ENCODE measurements around the gene PNCK.

Gene PNCK

GRCh38 chrX:153645921-153646488 lies 27.6 kb downstream of the PNCK start:
- Histone ChIP-seq H3K9ac (ENCODE audit: low read length) (no peak overlapping the region), H2AFZ (ENCODE audit: low read depth, low read length, severe bottlenecking) (no peak overlapping the region), H3K36me3 (ENCODE audit: low read length) (no peaks in the 10 kb centered on the region), H3K27me3 (ENCODE audit: low read length) (no peaks in the 10 kb centered on the region), H3K4me2 (ENCODE audit: low read depth, low read length, poor library complexity, severe bottlenecking) (no peak overlapping the region), H3F3A (ENCODE audit: insufficient read depth) (no peaks in the 10 kb centered on the region), H3K79me2 (ENCODE audit: insufficient read depth, low read length) (no peaks in the 10 kb centered on the region), H3K9me3 (ENCODE audit: insufficient read depth, low read length) (no peaks in the 10 kb centered on the region), H4K20me1 (ENCODE audit: low read depth, low read length) (no peaks in the 10 kb centered on the region), H3K4me3 (ENCODE audit: insufficient read depth, low read length, poor library complexity, severe bottlenecking) (no peak overlapping the region), H3K27ac (ENCODE audit: low read depth, low read length) (no peak overlapping the region), H3K9me2 (replicated peaks; ENCODE audit: insufficient read depth, low read length) (no peaks in the 10 kb centered on the region)
- TF ChIP-seq CTCF (IDR thresholded peaks at IDR 0.05; ENCODE audit: insufficient read depth, low read length, poor library complexity, severe bottlenecking) (no peak), EZH2phosphoT487 (conservative IDR thresholded peaks at IDR 0.05; ENCODE audit: low read length) (no peak)

DNA sequence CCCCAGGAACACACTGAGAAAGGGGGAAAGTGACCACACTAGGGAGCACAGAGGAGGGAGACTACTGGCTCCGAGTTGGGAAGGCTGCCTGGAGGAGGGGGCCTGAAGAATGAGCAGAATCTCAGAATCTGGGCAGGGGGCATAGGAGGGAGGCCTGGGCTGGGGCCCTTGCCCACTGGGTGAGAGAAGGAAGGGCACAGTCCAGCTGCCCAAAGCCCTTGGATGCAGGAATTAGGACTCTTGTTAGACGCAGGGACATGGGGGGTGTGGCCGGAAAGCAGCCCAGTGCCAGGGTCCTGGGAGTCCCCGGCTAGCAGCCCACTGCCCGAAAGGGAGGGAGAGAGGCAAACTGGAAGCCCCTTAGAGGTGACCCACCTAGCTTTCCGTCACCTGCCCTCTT lies 28.5 kb downstream of the PNCK start:
- H4K20me1 ChIP-seq (ENCODE audit: low read depth, low read length), result no peaks in the 10 kb centered on the region
- no peak for TF ChIP-seq EZH2phosphoT487 (conservative IDR thresholded peaks at IDR 0.05; ENCODE audit: low read length)
- TF ChIP-seq CTCF (IDR thresholded peaks at IDR 0.05; ENCODE audit: insufficient read depth, low read length, poor library complexity, severe bottlenecking), result no peak
- no peak overlapping the region for H3K27ac ChIP-seq (ENCODE audit: low read depth, low read length)
- H3F3A ChIP-seq (ENCODE audit: insufficient read depth), result no peaks in the 10 kb centered on the region
- H3K27me3 ChIP-seq (ENCODE audit: low read length), result no peaks in the 10 kb centered on the region
- H3K9me2 ChIP-seq (replicated peaks; ENCODE audit: insufficient read depth, low read length), result no peaks in the 10 kb centered on the region
- H2AFZ ChIP-seq (ENCODE audit: low read depth, low read length, severe bottlenecking), result no peak overlapping the region
- no peak overlapping the region for H3K4me3 ChIP-seq (ENCODE audit: insufficient read depth, low read length, poor library complexity, severe bottlenecking)
- no peak overlapping the region for H3K4me2 ChIP-seq (ENCODE audit: low read depth, low read length, poor library complexity, severe bottlenecking)
- H3K9me3 ChIP-seq (ENCODE audit: insufficient read depth, low read length), result no peaks in the 10 kb centered on the region
- no peaks in the 10 kb centered on the region for H3K79me2 ChIP-seq (ENCODE audit: insufficient read depth, low read length)
- H3K9ac ChIP-seq (ENCODE audit: low read length), result no peak overlapping the region
- H3K36me3 ChIP-seq (ENCODE audit: low read length), result no peaks in the 10 kb centered on the region

DNA sequence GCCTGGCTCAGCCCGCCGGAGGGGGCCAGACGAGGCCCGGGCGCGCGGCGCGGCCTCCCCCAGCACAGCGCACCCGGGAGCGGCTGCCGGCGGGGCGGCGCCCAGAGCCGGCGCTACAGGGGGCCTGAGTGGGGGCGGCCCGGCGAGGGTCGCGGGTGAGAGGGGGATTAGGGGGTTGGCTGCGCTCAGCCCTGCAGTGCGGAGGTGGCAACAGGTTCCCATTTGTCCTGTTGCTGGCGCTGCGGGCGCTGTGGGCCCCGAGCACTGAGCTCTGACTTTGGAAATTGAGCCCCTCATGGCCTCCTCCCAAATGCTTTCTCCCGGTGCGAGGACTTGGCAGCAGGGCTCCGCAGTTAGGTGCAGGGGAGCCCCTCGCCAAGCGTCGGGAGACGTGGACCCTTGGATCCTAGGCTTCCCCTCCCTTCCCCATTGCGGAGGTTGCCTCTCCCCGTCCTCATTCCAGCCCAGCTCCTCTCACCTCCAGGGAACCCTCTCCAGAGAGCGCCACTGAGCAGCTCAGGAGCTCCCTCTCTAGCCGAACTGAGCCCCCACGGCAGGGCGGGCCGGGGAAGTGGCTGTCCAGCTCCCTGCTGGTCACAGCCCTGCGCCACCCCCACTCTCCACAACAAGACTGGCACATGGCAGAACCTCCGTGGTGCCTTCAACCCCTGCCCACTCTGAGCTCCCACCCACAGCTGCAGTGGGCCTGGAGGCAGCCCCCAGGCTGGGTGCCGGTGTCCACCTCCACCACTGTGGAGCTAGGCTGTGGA lies 29.1 kb downstream of the PNCK start:
- Histone ChIP-seq H3K79me2 (ENCODE audit: insufficient read depth, low read length) (no peaks in the 10 kb centered on the region), H3K4me2 (ENCODE audit: low read depth, low read length, poor library complexity, severe bottlenecking) (no peak overlapping the region)

More for the DNA sequence above, 29.1 kb downstream of the PNCK start:
- no peak overlapping the region for H3K27ac ChIP-seq (ENCODE audit: low read depth, low read length)
- H3K9ac ChIP-seq (ENCODE audit: low read length), result no peak overlapping the region
- no peaks in the 10 kb centered on the region for H3K9me3 ChIP-seq (ENCODE audit: insufficient read depth, low read length)
- no peak for TF ChIP-seq EZH2phosphoT487 (conservative IDR thresholded peaks at IDR 0.05; ENCODE audit: low read length)
- no peak for TF ChIP-seq CTCF (IDR thresholded peaks at IDR 0.05; ENCODE audit: insufficient read depth, low read length, poor library complexity, severe bottlenecking)
- H4K20me1 ChIP-seq (ENCODE audit: low read depth, low read length), result no peaks in the 10 kb centered on the region
- H3K4me3 ChIP-seq (ENCODE audit: insufficient read depth, low read length, poor library complexity, severe bottlenecking), result no peak overlapping the region
- H3F3A ChIP-seq (ENCODE audit: insufficient read depth), result no peaks in the 10 kb centered on the region
- H2AFZ ChIP-seq (ENCODE audit: low read depth, low read length, severe bottlenecking), result no peak overlapping the region
- H3K36me3 ChIP-seq (ENCODE audit: low read length), result no peaks in the 10 kb centered on the region
- H3K9me2 ChIP-seq (replicated peaks; ENCODE audit: insufficient read depth, low read length), result no peaks in the 10 kb centered on the region
- no peaks in the 10 kb centered on the region for H3K27me3 ChIP-seq (ENCODE audit: low read length)

All from SU-DHL-6 (cell line).